OCI-LY1 (cell line): ENCODE measurements around the gene ADAMTS9.

Experiments
- CTCF ChIP-seq: fragments of 200-600 bp; sonication (generic), shearing (Covaris generic); IDR thresholded peaks from 2 replicates; pipeline ENCODE4 v1.5.1; 2017; ENCODE audit warnings: mild to moderate bottlenecking, antibody characterized with exemption, low read length, moderate library complexity, mixed read lengths
- EZH2 ChIP-seq: fragments of 200-600 bp; sonication (generic), shearing (Covaris generic); IDR thresholded peaks from 2 replicates; pipeline ENCODE4 v1.8.0; 2017; ENCODE audit warnings: borderline replicate concordance, mixed run types, mild to moderate bottlenecking, antibody characterized with exemption, low read length, moderate library complexity, mixed read lengths

DNA sequence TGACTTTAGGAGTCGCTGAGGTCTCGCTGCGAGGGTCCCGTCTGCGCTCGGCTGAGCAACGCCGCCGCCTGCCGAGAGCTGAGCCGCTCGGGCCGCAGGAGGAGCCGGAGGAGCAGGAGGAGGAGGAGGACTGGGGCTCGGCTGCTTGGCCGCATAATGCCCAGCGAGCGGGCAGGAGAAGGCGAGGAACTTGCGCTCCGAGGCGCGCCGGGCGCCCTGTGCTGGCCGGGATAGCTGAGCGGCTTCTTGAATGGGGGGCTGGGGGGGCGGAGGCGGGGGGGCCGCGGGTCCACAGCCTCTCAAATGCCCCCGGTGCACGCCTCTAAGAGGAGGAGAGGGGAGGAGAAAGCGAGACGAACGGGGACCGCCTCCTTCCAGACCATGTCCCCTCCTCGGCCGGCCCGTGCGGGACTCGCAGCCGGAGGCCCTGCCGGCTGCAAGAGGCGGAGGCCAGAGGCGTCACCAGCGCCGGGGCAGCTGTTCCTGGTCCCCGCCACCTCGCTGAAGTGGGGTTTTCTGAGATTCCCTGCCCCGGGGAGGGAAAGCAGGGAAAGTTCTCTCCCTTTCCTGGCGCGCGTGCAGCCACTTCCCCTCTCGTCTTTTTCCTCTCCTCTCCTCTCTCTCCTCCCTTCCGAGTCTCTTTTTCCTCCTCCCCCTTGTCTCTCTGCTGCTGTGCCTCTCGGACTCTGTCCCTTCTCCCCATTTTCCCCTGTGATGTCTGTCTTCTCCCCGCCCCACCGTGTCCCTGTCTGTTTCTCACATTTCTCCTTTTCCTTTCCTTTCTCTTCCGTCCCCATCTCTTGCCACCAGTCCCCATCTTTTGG is at the start of gene ADAMTS9:
- TF ChIP-seq CTCF: no peak
- TF ChIP-seq EZH2: no peak
